SJCRH30 (cell line): ENCODE measurements around the gene OR2AT4. TPM values are rescaled to one million over a fixed set of nuclear protein-coding genes. Genes with fewer than 3 reads are reported as not detected.
A peak's percentile ranks its signal among the peaks of the same experiment; 100 is the strongest.
"Not testable (repeated sequence)": the region's sequence is repeated elsewhere in the genome, so short reads cannot be mapped to it uniquely, and the experiment has no call there.

Experiments used
- DNase-seq, 2 experiments: peaks; one replicate each; pipeline ENCODE4 v3.0.0-alpha.2; 2015 to 2020
- H3K27ac ChIP-seq: fragments of 250-450 bp; sonication (Bioruptor Pico); 2 replicates; pipeline ENCODE4 v1.5.1; 2020; ENCODE audit warnings: mild to moderate bottlenecking, moderate library complexity
- H3K27me3 ChIP-seq: fragments of 250-450 bp; sonication (Bioruptor Pico); 2 replicates; pipeline ENCODE4 v1.5.1; 2020; ENCODE audit warnings: mild to moderate bottlenecking, moderate library complexity
- H3K36me3 ChIP-seq: fragments of 250-450 bp; sonication (Bioruptor Pico); 2 replicates; pipeline ENCODE4 v1.5.1; 2020; ENCODE audit warnings: mild to moderate bottlenecking, moderate library complexity
- H3K4me1 ChIP-seq: fragments of 250-450 bp; sonication (Bioruptor Pico); 2 replicates; pipeline ENCODE4 v1.5.1; 2020; ENCODE audit warnings: mild to moderate bottlenecking, moderate library complexity
- H3K4me3 ChIP-seq: fragments of 250-450 bp; sonication (Bioruptor Pico); 2 replicates; pipeline ENCODE4 v1.5.1; 2020; ENCODE audit warnings: mild to moderate bottlenecking, moderate library complexity
- H3K9me3 ChIP-seq: fragments of 250-450 bp; sonication (Bioruptor Pico); replicated peaks from 2 replicates; pipeline ENCODE4 v1.5.1; 2020; ENCODE audit warnings: mild to moderate bottlenecking, moderate library complexity
- total RNA-seq: library from RNA; depleted of rRNA; stranded (reverse); fragments of >200 nt; shearing (Covaris generic); gene quantifications from 2 replicates; pipeline ENCODE4 v1.2.3, GENCODE V29; 2014

The OR2AT4 gene
- total RNA-seq, 1 experiment from 2014 or later, result not detected

GRCh38 chr11:75114465-75114864 is 17.8 kb upstream of the OR2AT4 start:
- Histone ChIP-seq H3K36me3 (no peaks in the 10 kb centered on the region), H3K4me1 (no peaks in the 10 kb centered on the region), H3K27me3 (no peaks in the 10 kb centered on the region), H3K4me3 (no peak overlapping the region), H3K9me3 (peaks cover 2% of the 10 kb centered on the region; the same call in 1 of the 2 replicates), H3K27ac (no peak overlapping the region)
- DNase-seq, result no peak

GRCh38 chr11:75113030-75113429 is 16.4 kb upstream of the OR2AT4 start:
- Histone ChIP-seq H3K4me3 (no peak overlapping the region), H3K27ac (no peak overlapping the region), H3K9me3 (peaks cover 2% of the 10 kb centered on the region; the same call in 1 of the 2 replicates), H3K27me3 (no peaks in the 10 kb centered on the region), H3K4me1 (no peaks in the 10 kb centered on the region), H3K36me3 (no peaks in the 10 kb centered on the region)
- DNase-seq, result no peak

DNA sequence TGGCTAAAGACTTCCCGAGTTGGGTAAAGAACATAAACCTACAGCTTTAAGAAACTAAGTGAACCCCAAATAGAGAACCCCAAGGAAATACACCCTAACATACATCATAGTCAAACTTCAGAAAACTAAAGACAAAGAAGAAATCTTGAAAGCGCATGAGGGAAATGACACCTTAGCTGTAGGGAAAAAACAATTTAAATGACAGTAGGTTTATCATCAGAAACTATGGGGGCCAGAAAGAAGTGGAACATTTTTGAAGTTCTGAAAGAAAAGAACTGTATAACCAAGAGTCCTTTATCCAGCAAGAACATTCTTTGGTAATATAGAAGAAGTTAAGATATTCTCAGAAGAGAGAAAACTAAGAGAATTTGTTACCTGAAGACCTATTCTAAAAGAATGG is 15.5 kb upstream of the OR2AT4 start:
- H3K4me3 ChIP-seq, result no peak overlapping the region
- DNase-seq, result no peak
- H3K9me3 ChIP-seq, result peaks cover 2% of the 10 kb centered on the region; the same call in 1 of the 2 replicates
- no peaks in the 10 kb centered on the region for H3K27me3 ChIP-seq
- no peak overlapping the region for H3K27ac ChIP-seq
- no peaks in the 10 kb centered on the region for H3K36me3 ChIP-seq
- H3K4me1 ChIP-seq, result no peaks in the 10 kb centered on the region

GRCh38 chr11:75107187-75107586 is 10.5 kb upstream of the OR2AT4 start:
- H3K27ac ChIP-seq, result no peak overlapping the region
- DNase-seq, result no peak

GRCh38 chr11:75105967-75106681 is 9.4 kb upstream of the OR2AT4 start:
- not testable (repeated sequence) for H3K4me1 ChIP-seq, H3K9me3 ChIP-seq, DNase-seq, H3K4me3 ChIP-seq, H3K27ac ChIP-seq, H3K36me3 ChIP-seq, H3K27me3 ChIP-seq

More at GRCh38 chr11:75107187-75107586, 10.5 kb upstream of the OR2AT4 start:
- no peak overlapping the region for H3K4me3 ChIP-seq
- peaks cover under 1% of the 10 kb centered on the region; the same call in 1 of the 2 replicates for H3K9me3 ChIP-seq
- no peaks in the 10 kb centered on the region for H3K27me3 ChIP-seq
- no peaks in the 10 kb centered on the region for H3K4me1 ChIP-seq
- no peaks in the 10 kb centered on the region for H3K36me3 ChIP-seq

GRCh38 chr11:75105462-75105925 is 8.8 kb upstream of the OR2AT4 start:
- Histone ChIP-seq H3K4me3 (no peak overlapping the region), H3K27me3 (no peaks in the 10 kb centered on the region), H3K27ac (no peak overlapping the region), H3K9me3 (no peaks in the 10 kb centered on the region), H3K4me1 (no peaks in the 10 kb centered on the region), H3K36me3 (no peaks in the 10 kb centered on the region)
- DNase-seq, result peak; percentile 52 to 56

GRCh38 chr11:75103380-75104026 is 6.8 kb upstream of the OR2AT4 start:
- Histone ChIP-seq H3K9me3 (no peaks in the 10 kb centered on the region), H3K27ac (no peak overlapping the region), H3K36me3 (no peaks in the 10 kb centered on the region), H3K4me1 (no peaks in the 10 kb centered on the region), H3K27me3 (no peaks in the 10 kb centered on the region), H3K4me3 (no peak overlapping the region)
- DNase-seq, result no peak

DNA sequence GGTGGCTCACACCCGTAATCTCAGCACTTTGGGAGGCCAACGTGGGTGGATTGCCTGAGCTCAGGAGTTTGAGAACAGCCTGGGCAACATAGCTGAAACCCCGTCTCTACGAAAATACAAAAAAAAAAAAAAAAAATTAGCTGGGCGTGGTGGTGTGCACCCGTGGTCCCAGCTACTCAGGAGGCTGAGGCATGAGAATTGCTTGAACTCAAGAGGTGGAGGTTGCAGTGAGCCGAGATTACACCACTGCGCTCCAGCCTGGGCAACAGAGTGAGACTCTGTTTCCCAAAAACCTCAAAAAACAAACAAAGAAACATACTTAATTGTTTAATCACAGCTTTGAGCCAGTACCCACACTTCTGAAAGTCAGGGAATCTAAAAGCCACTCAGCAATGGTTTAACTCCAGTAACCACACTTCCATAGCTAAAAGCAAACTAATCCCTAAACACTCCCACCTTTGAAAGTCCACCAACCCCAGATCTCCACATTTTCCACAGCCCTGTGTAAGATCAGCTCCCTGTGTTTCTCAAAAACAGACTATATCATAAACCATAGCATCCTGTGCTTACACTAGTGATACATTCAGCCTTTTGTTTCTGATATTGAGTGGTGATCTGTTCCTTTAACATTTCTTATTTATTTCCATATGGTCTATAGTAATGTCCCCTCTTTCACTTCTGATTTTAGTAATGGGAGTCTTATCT is 4.9 kb upstream of the OR2AT4 start:
- Histone ChIP-seq H3K27me3 (no peaks in the 10 kb centered on the region), H3K27ac (no peak overlapping the region), H3K9me3 (no peaks in the 10 kb centered on the region), H3K36me3 (no peaks in the 10 kb centered on the region), H3K4me3 (no peak overlapping the region), H3K4me1 (no peaks in the 10 kb centered on the region)
- no peak for DNase-seq

GRCh38 chr11:75100314-75100713 is 3.6 kb upstream of the OR2AT4 start:
- no peak overlapping the region for H3K27ac ChIP-seq
- H3K9me3 ChIP-seq, result no peaks in the 10 kb centered on the region
- H3K36me3 ChIP-seq, result no peaks in the 10 kb centered on the region
- no peaks in the 10 kb centered on the region for H3K4me1 ChIP-seq
- H3K27me3 ChIP-seq, result no peaks in the 10 kb centered on the region
- no peak overlapping the region for H3K4me3 ChIP-seq
- no peak for DNase-seq

DNA sequence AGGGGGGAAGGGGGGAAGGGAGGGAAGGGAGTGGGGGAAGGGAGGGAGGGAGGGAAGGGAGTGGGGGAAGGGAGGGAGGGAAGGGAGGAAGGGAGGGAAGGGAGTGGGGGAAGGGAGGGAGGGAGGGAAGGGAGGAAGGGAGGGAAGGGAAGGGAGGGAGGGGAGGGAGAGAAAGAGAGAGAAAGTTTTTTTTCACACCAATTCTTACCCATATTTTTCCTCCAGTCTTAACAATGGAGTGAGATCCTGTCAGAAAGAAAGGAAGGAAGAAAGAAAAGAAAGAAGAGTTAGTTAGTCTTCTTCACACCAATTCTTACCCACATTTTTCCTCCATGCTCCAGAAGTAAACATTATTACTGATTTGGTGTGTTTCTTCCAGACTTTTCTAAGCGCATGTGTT is 3.0 kb upstream of the OR2AT4 start:
- no peak for DNase-seq
- H3K27ac ChIP-seq, result no peak overlapping the region
- no peaks in the 10 kb centered on the region for H3K36me3 ChIP-seq
- H3K4me1 ChIP-seq, result no peaks in the 10 kb centered on the region
- H3K27me3 ChIP-seq, result no peaks in the 10 kb centered on the region
- H3K9me3 ChIP-seq, result no peaks in the 10 kb centered on the region
- no peak overlapping the region for H3K4me3 ChIP-seq

GRCh38 chr11:75098835-75099439 is 2.3 kb upstream of the OR2AT4 start:
- H3K27ac ChIP-seq, H3K27me3 ChIP-seq, H3K9me3 ChIP-seq, H3K4me3 ChIP-seq, DNase-seq, H3K4me1 ChIP-seq, H3K36me3 ChIP-seq: not testable (repeated sequence)

- H3K4me1 ChIP-seq, H3K27me3 ChIP-seq, H3K36me3 ChIP-seq, DNase-seq, H3K27ac ChIP-seq, H3K9me3 ChIP-seq, H3K4me3 ChIP-seq: not testable (repeated sequence)
Measured at GRCh38 chr11:75098181-75098580, 1.5 kb upstream of the OR2AT4 start.

GRCh38 chr11:75097173-75097557 is 489 bp upstream of the OR2AT4 start:
- Histone ChIP-seq H3K27me3 (no peaks in the 10 kb centered on the region), H3K4me3 (no peak overlapping the region)

DNA sequence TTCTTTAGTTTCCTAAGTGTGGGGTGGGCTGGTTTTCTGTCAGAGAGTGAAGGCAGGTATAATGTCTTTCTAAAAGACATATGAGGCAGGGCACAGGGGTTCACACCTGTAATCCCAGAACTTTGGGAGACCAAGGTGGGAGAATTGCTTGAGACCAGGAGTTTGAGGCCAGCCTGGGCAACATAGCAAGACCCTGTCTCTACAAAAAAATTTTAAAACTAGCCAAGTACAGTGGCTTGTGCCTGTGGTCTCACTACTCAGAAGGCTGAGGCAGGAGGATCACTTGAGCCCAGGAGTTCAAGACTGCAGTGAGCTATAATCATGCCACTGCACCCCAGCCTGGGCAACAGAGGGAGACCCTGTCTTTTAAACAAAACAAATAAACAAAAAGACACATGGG is 2.3 kb downstream of the OR2AT4 start:
- not testable (repeated sequence) for H3K4me1 ChIP-seq, H3K27ac ChIP-seq, H3K27me3 ChIP-seq, H3K9me3 ChIP-seq, H3K36me3 ChIP-seq, DNase-seq, H3K4me3 ChIP-seq

More at GRCh38 chr11:75097173-75097557, 489 bp upstream of the OR2AT4 start:
- no peaks in the 10 kb centered on the region for H3K4me1 ChIP-seq
- no peak overlapping the region for H3K27ac ChIP-seq
- DNase-seq, result no peak
- no peaks in the 10 kb centered on the region for H3K9me3 ChIP-seq
- no peaks in the 10 kb centered on the region for H3K36me3 ChIP-seq

DNA sequence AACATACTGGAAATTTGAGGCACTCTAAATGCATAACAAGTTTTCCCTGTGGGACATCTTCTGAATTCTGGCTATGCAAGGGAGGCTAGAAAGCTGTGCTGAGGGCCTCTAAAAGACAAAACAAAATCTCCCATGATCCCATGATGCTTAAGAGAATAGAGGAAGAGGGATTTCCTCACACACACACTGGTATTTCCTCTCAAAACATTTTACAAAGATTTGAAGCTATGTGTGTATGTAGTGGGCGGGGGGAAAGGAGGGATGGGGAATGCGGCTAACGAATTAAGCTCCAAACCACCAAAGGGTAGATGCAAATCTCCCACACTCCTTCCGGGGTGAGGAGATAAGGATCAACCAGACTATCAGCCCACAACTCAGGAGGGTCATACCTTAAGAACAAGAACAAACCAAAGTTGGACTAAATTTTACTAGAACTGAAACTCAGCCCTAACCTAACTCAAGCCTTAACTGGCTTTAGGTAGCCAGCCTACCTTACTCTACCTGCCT is 6.0 kb downstream of the OR2AT4 start:
- no peaks in the 10 kb centered on the region for H3K27me3 ChIP-seq

More for the DNA sequence above, 6.0 kb downstream of the OR2AT4 start:
- Histone ChIP-seq H3K36me3 (no peaks in the 10 kb centered on the region), H3K27ac (no peak overlapping the region), H3K9me3 (0 out of 2 replicates have a peak, but pooled peaks cover 8% of the 10 kb centered on the region), H3K4me1 (peaks cover 5% of the 10 kb centered on the region; the same call in 1 of the 2 replicates), H3K4me3 (no peak overlapping the region)
- DNase-seq, result no peak
